ENCODE results near the gene TSPAN9. TPM values are rescaled to one million over a fixed set of nuclear protein-coding genes. Genes with fewer than 3 reads are reported as not detected.

Gene TSPAN9
- total RNA-seq, 2 donors from 2014 or later = 14.0 to 18.5 TPM

DNA sequence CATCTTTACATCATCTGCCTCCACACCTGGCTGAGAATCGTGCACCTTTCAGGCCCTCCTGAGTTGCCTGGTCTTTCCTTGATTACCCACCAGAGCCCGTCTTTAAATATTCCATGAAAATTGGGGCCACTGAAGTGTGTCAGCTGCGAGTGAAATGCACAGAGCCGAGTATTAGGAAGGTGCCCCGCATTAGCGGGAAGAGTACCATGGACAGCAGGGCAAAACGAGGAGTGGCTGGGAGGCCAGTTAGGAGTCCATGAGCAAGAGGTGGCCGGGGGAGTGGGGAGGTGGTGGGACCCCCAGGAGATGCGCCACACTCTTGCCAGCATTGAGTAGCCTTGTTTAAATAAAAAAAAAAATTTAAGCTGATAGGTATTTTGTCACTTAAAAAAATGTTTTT lies 99.6 kb downstream of the TSPAN9 start:
- no peak for DNase-seq
- intact Hi-C loops (cut with DNase I) = no loop called here
- H3K36me3 ChIP-seq (replicated peaks in 1 of 2; ENCODE audit: insufficient read depth in 1 of 2, low read depth in 2 of 2) = no peaks in the 10 kb centered on the region
- H3K27ac ChIP-seq = no peak overlapping the region
- no peak overlapping the region for H3K4me3 ChIP-seq
- no peaks in the 10 kb centered on the region for H3K27me3 ChIP-seq
- H3K4me1 ChIP-seq = no peaks in the 10 kb centered on the region
- no peak for TF ChIP-seq POLR2A (IDR thresholded peaks at IDR 0.05)
- TF ChIP-seq, protein P1, sequence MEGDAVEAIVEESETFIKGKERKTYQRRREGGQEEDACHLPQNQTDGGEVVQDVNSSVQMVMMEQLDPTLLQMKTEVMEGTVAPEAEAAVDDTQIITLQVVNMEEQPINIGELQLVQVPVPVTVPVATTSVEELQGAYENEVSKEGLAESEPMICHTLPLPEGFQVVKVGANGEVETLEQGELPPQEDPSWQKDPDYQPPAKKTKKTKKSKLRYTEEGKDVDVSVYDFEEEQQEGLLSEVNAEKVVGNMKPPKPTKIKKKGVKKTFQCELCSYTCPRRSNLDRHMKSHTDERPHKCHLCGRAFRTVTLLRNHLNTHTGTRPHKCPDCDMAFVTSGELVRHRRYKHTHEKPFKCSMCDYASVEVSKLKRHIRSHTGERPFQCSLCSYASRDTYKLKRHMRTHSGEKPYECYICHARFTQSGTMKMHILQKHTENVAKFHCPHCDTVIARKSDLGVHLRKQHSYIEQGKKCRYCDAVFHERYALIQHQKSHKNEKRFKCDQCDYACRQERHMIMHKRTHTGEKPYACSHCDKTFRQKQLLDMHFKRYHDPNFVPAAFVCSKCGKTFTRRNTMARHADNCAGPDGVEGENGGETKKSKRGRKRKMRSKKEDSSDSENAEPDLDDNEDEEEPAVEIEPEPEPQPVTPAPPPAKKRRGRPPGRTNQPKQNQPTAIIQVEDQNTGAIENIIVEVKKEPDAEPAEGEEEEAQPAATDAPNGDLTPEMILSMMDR (IDR thresholded peaks at IDR 0.05) = no peak
- no peaks in the 10 kb centered on the region for H3K9me3 ChIP-seq
- ATAC-seq = no peak
- WGBS, 2 donors = 84 to 90% methylated on average over 9 of the region's 9 CpGs

DNA sequence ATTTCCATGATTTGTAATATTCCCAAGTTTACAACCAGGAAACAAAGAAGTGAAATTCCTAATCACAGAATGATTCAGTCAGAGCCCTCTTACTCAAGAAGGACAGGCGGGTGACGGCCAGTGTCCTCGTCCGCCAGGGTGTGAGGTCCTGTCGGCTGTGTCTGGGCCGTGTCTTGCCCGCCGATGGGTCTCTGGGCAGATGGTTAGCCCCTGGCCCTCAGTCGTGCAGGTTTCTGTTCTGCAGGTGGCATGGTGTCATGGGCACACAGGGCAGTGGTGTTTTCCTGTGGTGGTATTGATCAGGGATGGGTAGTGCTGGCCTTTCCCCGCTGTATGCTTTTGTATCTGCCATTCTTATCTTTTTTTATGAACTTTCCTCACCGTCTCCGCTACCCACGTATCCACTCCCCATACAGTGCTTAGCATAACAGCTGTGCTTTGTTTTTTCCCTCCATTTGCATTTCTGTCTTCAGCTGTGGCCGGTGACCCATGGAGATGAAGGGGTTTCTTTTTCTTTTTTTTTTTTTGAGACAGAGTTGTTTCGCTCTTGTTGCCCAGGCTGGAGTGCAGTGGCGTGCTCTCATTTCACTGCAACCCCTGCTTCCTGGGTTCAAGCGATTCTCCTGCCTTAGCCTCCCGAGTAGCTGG lies 100.7 kb downstream of the TSPAN9 start:
- no peaks in the 10 kb centered on the region for H3K9me3 ChIP-seq
- DNase-seq (no peak), ATAC-seq (no peak)
- WGBS, 2 donors = 91 to 93% methylated on average over 10 to 18 of the region's 18 CpGs
- H3K4me3 ChIP-seq = no peak overlapping the region
- no peaks in the 10 kb centered on the region for H3K4me1 ChIP-seq
- intact Hi-C loops (cut with DNase I) = no loop called here
- H3K27me3 ChIP-seq = no peaks in the 10 kb centered on the region
- no peak overlapping the region for H3K27ac ChIP-seq
- TF ChIP-seq, protein P1 (IDR thresholded peaks at IDR 0.05) = no peak
- no peak for TF ChIP-seq POLR2A (IDR thresholded peaks at IDR 0.05)
- H3K36me3 ChIP-seq (replicated peaks in 1 of 2; ENCODE audit: insufficient read depth in 1 of 2, low read depth in 2 of 2) = no peaks in the 10 kb centered on the region

DNA sequence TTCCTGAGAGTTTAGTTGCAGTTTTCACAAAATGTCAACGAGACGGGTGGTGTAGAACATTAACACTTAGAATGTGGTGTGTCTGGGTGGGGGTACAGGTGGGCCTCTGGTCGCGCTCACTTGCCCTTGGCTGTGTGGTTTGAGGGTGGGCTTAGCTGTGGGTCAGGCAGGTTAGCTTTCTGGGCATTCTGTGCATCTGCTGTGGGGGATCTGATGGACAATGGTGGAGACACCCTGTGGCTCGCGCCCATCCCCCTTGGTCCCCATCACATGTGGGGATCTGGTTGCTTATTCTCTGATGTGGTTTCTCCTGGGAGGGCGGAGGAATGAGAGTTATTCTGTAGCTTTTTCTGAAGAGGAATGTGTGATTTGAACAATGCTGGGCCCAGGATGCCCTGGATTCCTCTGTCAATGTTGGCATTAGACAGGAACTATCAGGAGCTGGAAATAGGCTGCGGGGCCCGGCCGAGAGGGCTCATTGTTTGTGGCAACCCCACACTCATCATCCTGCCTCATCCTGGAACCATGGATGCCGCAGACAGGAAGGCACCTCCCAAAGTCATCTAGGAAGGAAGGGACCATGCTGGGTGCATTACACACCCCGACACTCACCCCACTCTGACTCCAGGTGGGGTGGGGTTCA lies 101.6 kb downstream of the TSPAN9 start:
- Histone ChIP-seq H3K27ac (no peak overlapping the region), H3K9me3 (no peaks in the 10 kb centered on the region), H3K4me3 (no peak overlapping the region), H3K27me3 (no peaks in the 10 kb centered on the region), H3K36me3 (replicated peaks in 1 of 2; ENCODE audit: insufficient read depth in 1 of 2, low read depth in 2 of 2) (no peaks in the 10 kb centered on the region), H3K4me1 (no peaks in the 10 kb centered on the region)
- ATAC-seq (no peak), DNase-seq (no peak)
- WGBS, 2 donors = 92 to 100% methylated on average over 9 to 12 of the region's 12 CpGs
- intact Hi-C loops (cut with DNase I) = no loop called here
- TF ChIP-seq, protein P1 (IDR thresholded peaks at IDR 0.05) = no peak
- no peak for TF ChIP-seq POLR2A (IDR thresholded peaks at IDR 0.05)

DNA sequence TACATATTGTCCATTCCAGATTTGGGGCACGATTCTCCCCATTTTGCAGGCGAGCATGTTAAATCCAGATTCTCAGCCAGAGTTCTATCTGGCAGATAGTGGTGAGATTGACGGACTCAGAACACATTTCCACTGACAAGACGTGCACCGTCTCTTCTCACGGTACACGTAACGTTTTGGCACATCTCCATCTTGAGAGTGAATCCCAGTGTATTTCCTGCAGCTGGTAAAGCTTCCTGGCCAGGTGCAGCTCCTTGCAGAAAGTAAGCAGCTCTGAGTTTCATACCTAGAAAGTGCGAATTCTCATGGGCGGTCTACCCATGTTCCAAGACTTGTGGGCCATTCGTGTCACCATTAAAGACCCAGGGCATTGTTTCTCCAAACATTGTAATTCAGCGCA lies 102.6 kb downstream of the TSPAN9 start:
- WGBS, 2 donors = 77 to 91% methylated on average over 12 of the region's 12 CpGs
- H3K27me3 ChIP-seq = no peaks in the 10 kb centered on the region
- intact Hi-C loops (cut with DNase I) = no loop called here
- H3K27ac ChIP-seq = no peak overlapping the region
- H3K9me3 ChIP-seq = no peaks in the 10 kb centered on the region
- no peak for DNase-seq
- TF ChIP-seq POLR2A (IDR thresholded peaks at IDR 0.05) = no peak
- TF ChIP-seq, protein P1 (IDR thresholded peaks at IDR 0.05) = no peak
- ATAC-seq = no peak
- H3K36me3 ChIP-seq (replicated peaks in 1 of 2; ENCODE audit: insufficient read depth in 1 of 2, low read depth in 2 of 2) = no peaks in the 10 kb centered on the region
- no peaks in the 10 kb centered on the region for H3K4me1 ChIP-seq
- no peak overlapping the region for H3K4me3 ChIP-seq

DNA sequence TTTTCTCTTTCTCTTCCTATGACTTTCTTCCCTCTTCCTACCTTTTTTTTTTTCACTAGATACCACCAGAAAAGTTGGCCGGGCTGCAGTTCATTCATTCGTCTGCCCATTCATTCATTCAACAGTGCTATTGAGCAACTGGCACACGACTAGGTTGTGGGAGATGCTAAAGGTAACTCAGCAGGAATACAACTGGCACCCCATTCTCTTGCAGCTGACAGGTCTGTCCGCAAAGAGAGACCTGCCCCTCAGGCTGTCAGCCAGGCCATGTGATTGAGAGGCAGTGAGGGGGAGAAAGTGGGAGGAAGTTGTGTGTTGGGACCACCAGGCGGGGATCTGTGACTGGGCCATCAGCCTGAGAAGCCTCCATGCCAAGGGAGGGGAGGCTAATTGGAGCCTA lies 105.2 kb downstream of the TSPAN9 start:
- Histone ChIP-seq H3K27ac (no peak overlapping the region), H3K9me3 (no peaks in the 10 kb centered on the region), H3K27me3 (no peaks in the 10 kb centered on the region), H3K4me1 (no peaks in the 10 kb centered on the region), H3K4me3 (no peak overlapping the region), H3K36me3 (replicated peaks in 1 of 2; ENCODE audit: insufficient read depth in 1 of 2, low read depth in 2 of 2) (no peaks in the 10 kb centered on the region)
- intact Hi-C loops (cut with DNase I) = no loop called here
- DNase-seq (no peak), ATAC-seq (no peak)
- TF ChIP-seq, protein P1 (IDR thresholded peaks at IDR 0.05) = no peak
- no peak for TF ChIP-seq POLR2A (IDR thresholded peaks at IDR 0.05)
- WGBS, 2 donors = 80 to 81% methylated on average over 5 of the region's 5 CpGs

All from body of pancreas (tissue), 4 donors.